Posterior cingulate gyrus (tissue), 11 donors: ENCODE measurements around the gene KRT28.
"Not testable (repeated sequence)": the region's sequence is repeated elsewhere in the genome, so short reads cannot be mapped to it uniquely, and the experiment has no call there.

Experiments used
- DNase-seq, 10 donors: peaks; one replicate each; pipeline versions ENCODE4 v3.0.0 to v3.0.0-alpha.2; 2020 to 2021; ENCODE audit warnings: mixed read lengths in 3 of 10
- intact Hi-C: fragments of 100-400 bp; cut with DNase I; formaldehyde crosslinking; loops from one replicate; pipeline ENCODE4 v1.15.1; 2023

The KRT28 gene

DNA sequence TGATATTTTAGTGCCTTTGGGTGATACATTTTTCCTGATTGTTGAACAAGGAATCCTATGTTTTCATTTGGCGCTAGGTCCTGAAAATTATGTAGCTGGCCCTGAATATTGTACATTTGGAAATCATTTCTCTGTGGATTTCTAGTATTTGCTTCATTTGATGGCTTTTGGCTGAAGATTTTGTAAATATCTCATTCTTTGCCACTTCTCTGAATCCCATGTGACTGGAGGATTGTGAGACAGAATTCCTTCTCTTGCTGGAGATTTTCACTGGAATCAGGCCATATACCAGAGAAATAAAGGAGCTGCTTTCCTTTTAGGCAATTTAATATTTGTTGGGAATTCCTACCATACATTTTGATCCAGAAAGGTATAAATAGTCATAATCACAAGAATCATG, 8.6 kb downstream of the KRT28 start:
- no peak for DNase-seq
- intact Hi-C loops, result no loop called here

DNA sequence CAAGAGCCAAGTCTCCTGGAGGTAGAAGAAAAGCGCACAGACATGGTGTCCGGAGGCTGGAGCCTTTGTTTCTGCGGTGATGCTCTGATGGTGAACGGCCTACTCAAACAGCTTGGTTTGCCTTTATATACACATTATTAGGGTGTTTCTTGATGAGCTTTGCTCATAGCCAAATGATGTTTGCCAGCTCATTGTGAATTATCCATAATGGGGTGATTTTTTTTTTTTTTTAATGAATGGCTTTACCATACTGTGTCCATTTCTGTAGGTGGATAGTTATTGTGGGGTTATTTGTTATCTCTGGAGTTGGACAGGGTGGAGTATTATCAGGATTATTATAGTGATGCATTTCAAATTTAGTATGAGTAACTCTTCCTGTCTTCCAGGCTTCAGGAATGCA, 17.3 kb downstream of the KRT28 start, which contains the start of gene KRT27:
Gene KRT27, minus strand, starts transcription at position 101 of the 400 bp plus-strand sequence. Its CDS starts 57 bp downstream, at position 44.
- DNase-seq, result no peak
- intact Hi-C loops, result no loop called here

DNA sequence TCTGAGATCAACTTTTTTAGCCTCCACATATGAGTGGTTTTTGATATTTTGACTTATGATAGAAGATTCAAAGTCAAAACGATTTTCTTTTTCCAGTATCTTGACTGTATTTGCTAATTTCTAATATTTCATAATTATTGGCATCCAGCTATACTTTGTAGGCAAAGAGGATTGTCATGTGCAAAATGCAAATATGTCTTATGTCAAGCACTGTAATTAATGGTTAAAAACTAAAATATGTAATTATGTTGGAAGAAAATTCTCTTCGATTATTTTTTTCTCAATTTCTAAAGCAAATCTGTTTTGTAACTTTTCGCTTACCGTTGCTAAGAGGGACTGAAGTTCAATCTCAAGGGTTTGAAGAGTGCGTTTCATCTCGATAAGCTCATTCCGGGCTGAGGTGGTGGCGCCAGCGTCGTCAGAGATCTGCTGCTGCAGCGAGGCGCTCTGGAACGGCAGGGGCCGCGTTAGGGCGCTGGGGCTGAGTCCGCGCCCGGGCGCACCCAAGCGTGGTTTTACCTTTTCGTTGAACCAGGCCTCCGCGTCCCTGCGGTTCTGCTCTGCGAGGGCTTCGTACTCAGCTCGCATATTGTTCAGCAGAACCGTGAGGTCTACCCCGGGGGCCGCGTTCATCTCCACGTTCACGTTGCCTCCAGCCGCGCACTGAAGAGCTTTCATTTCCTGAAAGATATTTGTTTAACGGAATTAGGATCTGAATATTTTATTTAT, 20.4 kb downstream of the KRT28 start:
- DNase-seq, result peak in 2 of 10 donors; percentile 54 to 75
- intact Hi-C loops, result no loop called here

DNA sequence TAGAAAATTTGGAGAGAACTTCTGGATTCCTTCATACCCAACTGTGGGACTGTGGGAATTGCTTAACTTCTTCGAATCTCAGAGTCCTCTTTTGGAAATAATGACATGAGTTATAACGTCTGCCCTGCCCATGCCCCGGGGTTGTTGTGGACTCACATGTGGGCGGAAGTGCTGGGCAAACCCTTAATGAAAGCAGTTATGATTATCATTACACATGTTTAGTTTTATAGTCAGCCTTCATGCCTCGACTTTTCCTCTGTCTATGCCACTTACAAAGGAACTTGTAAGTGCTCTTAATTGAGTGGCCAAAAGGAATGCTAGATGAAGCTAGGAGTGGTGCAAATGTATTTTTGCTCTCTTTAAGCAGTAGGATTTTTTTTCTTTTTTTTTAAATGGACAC, 21.3 kb downstream of the KRT28 start:
- DNase-seq, result no peak
- intact Hi-C loops, result no loop called here

DNA sequence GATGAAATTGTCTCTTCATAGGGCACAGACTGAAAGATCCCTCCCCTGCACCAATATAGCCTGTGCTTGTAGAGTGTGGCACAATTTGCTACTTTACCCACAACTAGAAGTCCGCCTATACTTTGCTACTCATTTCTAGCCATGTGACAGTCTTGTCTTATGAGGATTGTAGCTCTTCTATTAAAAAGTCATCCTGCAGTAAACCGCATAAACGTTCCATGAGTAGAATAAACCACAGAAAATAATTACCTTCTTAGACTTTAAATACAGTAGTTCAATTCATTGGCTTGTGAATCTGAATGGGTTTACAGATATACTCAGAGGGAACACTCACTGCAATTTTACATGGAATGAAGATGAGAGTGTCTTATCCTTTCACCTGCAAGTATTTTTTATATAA, 21.8 kb downstream of the KRT28 start:
- DNase-seq, result no peak
- intact Hi-C loops, result no loop called here

DNA sequence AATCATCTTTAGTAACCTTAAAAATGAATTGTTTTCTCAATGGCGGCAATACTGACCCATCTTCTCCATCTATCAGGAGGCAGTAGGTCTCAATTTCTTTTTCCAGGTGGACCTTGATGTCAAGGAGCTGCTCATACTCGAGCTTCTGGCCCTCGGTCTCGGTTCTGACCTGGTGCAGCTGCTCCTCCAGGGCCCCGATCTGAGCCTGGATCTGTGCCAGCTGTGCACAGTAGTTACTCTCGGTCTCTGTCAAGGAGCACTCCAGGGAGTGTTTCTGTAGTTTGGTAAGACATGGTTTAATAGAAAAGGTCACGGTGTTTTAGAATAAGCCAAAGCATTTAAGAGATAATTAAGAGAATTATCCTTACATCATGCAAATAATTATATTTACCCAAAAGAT, 22.3 kb downstream of the KRT28 start:
- DNase-seq, result no peak
- intact Hi-C loops, result no loop called here

DNA sequence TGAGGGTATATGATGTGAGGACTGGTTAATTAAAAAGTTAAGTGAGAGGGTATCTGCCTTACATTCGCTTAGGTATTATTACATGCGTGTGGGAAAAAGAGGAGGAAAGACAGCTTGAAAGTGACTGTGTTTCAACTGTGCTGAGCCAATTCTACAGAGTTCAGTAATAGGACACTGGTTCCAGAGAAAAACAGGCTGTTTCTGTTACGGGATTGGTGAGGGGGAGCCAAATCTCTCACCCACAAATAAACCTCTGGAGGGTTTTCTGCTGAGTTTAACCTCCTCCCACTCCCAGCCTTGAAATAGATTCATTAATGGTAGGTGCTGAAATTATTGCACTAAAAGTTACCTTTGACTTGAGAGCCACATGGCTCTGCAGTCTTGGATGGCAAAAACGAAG, 23.8 kb downstream of the KRT28 start:
- no peak for DNase-seq

DNA sequence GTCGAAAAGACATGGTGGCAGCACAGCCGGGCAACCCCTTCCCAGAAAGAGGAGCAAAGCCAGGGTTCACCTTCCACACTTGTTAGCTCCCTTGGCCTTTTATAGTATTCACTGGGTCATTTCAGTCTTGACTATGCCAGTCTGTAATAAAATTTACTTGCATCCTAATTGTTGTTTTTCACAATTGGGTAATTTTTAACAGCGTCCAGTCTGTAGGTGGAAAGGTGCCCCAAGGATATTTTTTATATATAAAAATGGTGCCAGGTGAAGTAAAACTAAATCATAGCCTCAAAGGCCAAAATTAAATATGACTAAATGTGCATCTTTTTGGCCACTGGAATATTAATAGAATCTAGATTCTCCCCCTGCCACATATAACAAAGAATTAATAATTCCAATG, 27.7 kb downstream of the KRT28 start, which contains the start of gene KRT26:
Gene KRT26, minus strand, starts transcription at position 101 of the 400 bp plus-strand sequence. Its CDS starts 88 bp downstream, at position 13.
- intact Hi-C loops, result no loop called here
- no peak for DNase-seq

More for the DNA sequence above, 23.8 kb downstream of the KRT28 start:
- intact Hi-C loops, result no loop called here

DNA sequence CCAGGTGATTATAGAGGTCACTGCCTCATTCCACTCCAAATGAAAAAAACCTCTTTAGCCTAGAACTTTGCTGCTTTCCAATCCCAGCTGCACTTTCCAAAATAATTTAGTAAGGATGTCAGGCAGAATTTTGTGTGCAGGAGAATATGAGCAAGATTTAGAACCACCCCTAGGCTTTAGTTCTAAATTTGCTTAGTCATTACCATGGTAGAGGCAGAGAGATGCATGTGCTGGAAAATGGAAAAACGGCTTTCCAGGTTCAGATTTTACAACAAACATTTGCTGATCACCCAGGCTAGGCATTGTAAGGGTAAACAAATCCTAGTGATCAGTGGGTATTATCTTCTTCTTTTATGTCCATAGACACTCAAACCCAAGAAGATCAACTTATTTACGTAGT, 34.1 kb downstream of the KRT28 start:
- intact Hi-C loops, result no loop called here
- no peak for DNase-seq

DNA sequence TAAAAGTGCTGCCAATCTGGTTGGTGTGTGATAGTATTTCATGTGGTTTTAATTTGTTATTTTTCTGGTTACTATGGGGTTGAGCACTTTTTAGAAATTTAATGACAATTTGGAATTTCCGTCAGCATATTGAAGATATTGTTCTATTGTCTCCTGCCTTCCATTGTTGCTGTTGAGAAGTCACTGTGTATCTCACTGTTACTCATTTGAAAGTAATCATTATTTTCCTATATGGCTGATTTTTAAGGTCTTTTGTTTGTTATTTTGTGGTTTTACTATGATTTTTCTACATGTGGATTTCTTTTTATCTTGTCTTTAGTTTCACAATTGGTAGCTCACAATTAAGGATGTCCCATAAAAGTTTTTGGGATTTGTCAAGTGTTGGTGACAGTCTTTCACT, 36.0 kb downstream of the KRT28 start:
- no peak for DNase-seq
- intact Hi-C loops, result no loop called here

DNA sequence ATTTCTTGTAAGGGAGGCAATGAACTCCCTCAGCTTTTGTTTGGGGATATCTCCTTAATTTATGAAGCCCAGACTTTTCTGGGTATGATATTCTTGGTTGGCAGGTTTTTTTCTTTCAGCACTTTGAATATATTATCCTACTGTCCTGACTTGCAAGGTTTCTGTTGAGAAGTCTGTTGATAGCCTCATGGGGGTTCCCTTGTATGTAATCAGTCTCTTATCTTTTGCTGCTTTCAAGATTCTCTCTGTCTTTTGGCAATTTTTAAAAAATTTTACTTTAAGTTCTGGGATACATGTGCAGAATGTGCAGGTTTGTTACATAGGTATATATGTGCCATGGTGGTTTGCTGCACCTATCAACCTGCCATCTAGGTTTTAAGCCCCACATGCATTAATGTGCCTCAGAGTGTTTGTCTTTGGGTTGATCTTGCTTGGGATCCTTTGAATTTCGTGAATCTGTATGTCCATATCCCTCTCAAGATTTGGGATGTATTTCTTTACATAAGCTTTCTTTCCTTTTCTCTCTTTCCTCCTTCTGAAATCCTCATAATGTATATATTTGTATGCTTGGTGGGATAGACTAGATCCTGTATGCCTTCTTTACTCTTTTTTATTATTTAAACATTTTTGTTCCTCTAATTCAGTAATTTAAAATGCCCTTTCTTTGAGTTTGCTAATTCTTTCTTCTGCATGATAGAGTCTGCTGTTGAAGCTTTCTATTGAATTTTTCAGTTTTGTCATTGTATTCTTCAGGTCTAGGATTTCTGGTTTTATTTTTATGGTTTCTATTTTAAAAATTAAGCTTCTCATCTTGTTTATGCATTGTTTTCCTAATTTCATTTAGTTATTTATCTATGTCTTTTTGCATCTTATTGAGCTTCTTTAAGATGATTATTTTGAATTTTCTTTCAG, 39.4 kb downstream of the KRT28 start:
- no peak for DNase-seq
- intact Hi-C loops, result no loop called here

DNA sequence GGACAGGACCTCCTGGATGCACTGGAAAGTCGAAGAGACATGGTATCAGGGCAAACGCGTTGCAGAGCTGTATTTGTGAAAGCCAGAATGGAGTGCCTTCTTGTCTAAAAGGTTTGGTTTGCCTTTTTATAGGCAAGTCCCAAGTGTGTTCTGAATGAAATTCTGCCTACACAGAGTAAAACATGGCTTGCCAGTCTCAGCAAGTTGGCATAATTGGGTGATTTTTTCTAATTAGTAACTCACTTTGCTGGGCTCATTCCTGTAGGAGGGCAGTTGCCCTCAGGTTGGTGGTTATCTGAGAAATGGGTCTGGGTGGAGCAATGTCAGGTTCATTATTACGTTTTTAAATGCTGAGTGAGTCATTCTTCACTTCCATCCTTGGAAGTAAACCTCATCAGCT, 44.5 kb downstream of the KRT28 start, which contains the start of gene KRT25:
Gene KRT25, minus strand, starts transcription at position 101 of the 400 bp plus-strand sequence. Its CDS starts 60 bp downstream, at position 41.
- DNase-seq, result no peak
- intact Hi-C loops, result no loop called here

DNA sequence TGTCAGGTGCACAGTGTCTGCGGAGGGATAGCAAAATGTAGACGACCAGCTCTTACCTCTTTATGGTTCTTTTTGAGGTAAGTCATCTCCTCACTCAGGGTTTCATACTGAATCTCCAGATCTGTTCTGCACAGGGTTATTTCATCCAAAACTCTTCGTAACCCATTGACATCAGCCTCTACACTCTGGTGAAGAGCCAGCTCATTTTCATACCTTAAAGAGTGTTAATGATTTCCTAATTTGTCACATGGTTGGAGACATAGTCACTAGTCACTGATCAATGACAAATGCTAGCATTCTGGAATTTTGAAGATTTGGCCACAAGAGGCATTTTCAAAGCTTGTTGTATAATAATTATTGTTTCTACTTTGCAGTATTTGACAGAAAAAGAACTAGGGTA, 46.0 kb downstream of the KRT28 start:
- DNase-seq, result no peak

DNA sequence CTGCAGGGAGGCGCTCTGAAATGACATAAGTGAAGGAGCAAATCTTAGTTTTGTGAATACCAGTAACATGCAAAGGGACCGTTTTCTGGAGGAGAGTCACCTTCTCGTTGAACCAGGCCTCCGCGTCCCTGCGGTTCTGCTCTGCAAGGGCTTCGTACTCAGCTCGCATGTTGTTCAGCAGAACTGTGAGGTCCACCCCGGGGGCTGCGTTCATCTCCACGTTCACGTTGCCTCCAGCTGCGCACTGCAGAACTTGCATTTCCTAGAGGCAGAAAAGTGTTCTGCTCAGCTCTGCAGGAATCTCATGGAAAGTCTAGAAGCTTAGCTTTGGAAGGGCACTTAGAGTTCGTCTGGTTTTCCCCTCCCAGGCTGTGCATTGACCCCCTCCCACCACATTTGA, 48.7 kb downstream of the KRT28 start:
- peak in 1 of 10 donors; percentile 73 for DNase-seq
- intact Hi-C loops, result no loop called here

More for the DNA sequence above, 46.0 kb downstream of the KRT28 start:
- intact Hi-C loops, result no loop called here

DNA sequence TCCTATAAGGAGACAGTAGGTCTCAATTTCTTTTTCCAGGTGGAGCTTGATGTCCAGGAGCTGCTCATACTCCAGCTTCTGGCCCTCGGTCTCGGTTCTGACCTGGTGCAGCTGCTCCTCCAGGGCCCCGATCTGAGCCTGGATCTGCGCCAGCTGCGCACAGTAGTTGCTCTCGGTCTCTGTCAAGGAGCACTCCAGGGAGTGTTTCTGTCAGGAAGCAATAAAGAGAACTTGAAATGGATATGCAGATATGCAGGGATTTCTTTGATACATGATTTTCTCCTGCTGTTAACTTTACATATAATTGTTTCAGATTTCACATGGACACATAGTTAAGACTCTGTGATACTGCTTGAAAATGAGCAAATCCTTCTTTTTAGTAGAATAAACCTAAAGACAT, 49.4 kb downstream of the KRT28 start:
- intact Hi-C loops, result no loop called here
- DNase-seq, result no peak

DNA sequence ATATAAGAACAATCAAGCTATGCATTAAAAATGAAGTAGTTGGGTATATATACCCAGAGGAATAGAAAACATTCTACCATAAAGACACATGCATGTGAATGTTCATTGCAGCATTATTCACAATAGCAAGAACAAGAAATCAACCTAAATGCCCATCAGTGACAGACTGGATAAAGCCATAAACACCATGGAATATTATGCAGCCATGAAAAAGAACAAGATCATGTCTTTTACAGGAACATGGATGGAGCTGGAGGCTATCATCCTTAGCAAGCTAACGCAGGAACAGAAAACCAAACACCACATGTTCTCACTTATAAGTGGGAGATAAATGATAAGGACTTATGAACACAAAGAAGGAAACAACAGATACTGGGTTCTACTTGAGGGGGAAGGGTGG, 51.1 kb downstream of the KRT28 start:
- DNase-seq, intact Hi-C loops: not testable (repeated sequence)
